Vagina (tissue), 2 donors: ENCODE results near the gene IL25.

Experiments
- CTCF ChIP-seq, 3 experiments: fragments of 450-650 bp in 2 of 3; fragments of 200-600 bp in 1 of 3; sonication (generic) in 1 of 3; IDR thresholded peaks; one replicate each; pipeline ENCODE4 v1.5.1; 2017 to 2019; ENCODE audit warnings: antibody characterized with exemption in 3 of 3, mild to moderate bottlenecking in 2 of 3, moderate library complexity in 2 of 3
- POLR2A ChIP-seq, 2 donors: fragments of 450-650 bp; IDR thresholded peaks; one replicate each; pipeline ENCODE4 v1.6.1; 2017; ENCODE audit warnings: antibody characterized with exemption in 2 of 2, mild to moderate bottlenecking in 2 of 2, moderate library complexity in 2 of 2

- TF ChIP-seq CTCF (IDR thresholded peaks at IDR 0.05) = no peak
- no peak for TF ChIP-seq POLR2A (IDR thresholded peaks at IDR 0.05)
These were observed 16.8 kb downstream of the IL25 start for GRCh38 chr14:23389396-23389795.
